CD8-positive, alpha-beta memory T cell (primary cell): ENCODE data around the gene NACC2. TPM values are rescaled to one million over a fixed set of nuclear protein-coding genes. Genes with fewer than 3 reads are reported as not detected.

Experiments
- CTCF ChIA-PET: fragments of 350-600 bp; sonication (Branson Sonifier 250); formaldehyde crosslinking; loops from one replicate; lab custom pipeline; 2021; ENCODE audit warnings: antibody characterized with exemption; lab: Charles Lee
- POLR2A ChIA-PET: fragments of 350-600 bp; sonication (Branson Sonifier 250); formaldehyde crosslinking; loops from one replicate; lab custom pipeline; 2021; ENCODE audit warnings: antibody characterized with exemption; lab: Charles Lee
- DNase-seq, 5 donors: peaks; one replicate each; pipeline versions ENCODE4 v3.0.0 to v3.0.0-alpha.2; 2020 to 2022; ENCODE audit warnings: mixed read lengths in 1 of 5
- H3K27ac ChIP-seq: one replicate; pipeline ENCODE4 v1.7.0; 2013; ENCODE audit warnings: low read depth, mild to moderate bottlenecking, low read length, moderate library complexity
- H3K27me3 ChIP-seq: 2 replicates; pipeline ENCODE4 v1.7.0; 2013; ENCODE audit warnings: low read length, mild to moderate bottlenecking; ENCODE audit not compliant: insufficient read depth, poor library complexity, severe bottlenecking
- H3K36me3 ChIP-seq: 2 replicates; pipeline ENCODE4 v1.7.0; 2013; ENCODE audit warnings: mild to moderate bottlenecking, low read length, moderate library complexity; ENCODE audit not compliant: insufficient read depth
- H3K4me1 ChIP-seq: 2 replicates; pipeline ENCODE4 v1.7.0; 2013; ENCODE audit warnings: mild to moderate bottlenecking, low read length, moderate library complexity; ENCODE audit not compliant: insufficient read depth
- H3K4me3 ChIP-seq: 2 replicates; pipeline ENCODE4 v1.7.0; 2013; ENCODE audit warnings: mild to moderate bottlenecking, low read length
- H3K9me3 ChIP-seq: 2 replicates; pipeline ENCODE4 v1.7.0; 2013; ENCODE audit warnings: mild to moderate bottlenecking, low read length
- H3K27ac Mint-ChIP-seq, 8 donors: one replicate each; pipeline ENCODE4 v1.8.0; 2020 to 2021; ENCODE audit warnings: mixed read lengths in 8 of 8, mild to moderate bottlenecking in 6 of 8, inconsistent platforms in 3 of 8, moderate library complexity in 3 of 8
- H3K27me3 Mint-ChIP-seq, 2 donors: one replicate each; pipeline ENCODE4 v1.8.0; 2020 to 2021; ENCODE audit warnings: mixed read lengths in 2 of 2, mild to moderate bottlenecking in 1 of 2, moderate library complexity in 1 of 2
- H3K36me3 Mint-ChIP-seq, 3 donors: one replicate each; pipeline ENCODE4 v1.8.0; 2020 to 2021; ENCODE audit warnings: mixed read lengths in 3 of 3, inconsistent platforms in 1 of 3, mild to moderate bottlenecking in 1 of 3
- H3K4me1 Mint-ChIP-seq, 3 donors: one replicate each; pipeline ENCODE4 v1.8.0; 2020 to 2021; ENCODE audit warnings: mixed read lengths in 3 of 3, inconsistent platforms in 1 of 3, mild to moderate bottlenecking in 1 of 3
- H3K4me3 Mint-ChIP-seq, 7 donors: one replicate each; pipeline ENCODE4 v1.8.0; 2020 to 2021; ENCODE audit warnings: mixed read lengths in 7 of 7, mild to moderate bottlenecking in 6 of 7, moderate library complexity in 4 of 7, inconsistent platforms in 2 of 7
- H3K9me3 Mint-ChIP-seq, 5 donors: one replicate each; pipeline ENCODE4 v1.8.0; 2020 to 2022; ENCODE audit warnings: mixed read lengths in 5 of 5, mild to moderate bottlenecking in 3 of 5, moderate library complexity in 2 of 5, inconsistent platforms in 1 of 5
- polyA plus RNA-seq: library from polyadenylated mRNA; unstranded; fragments of 300-500 nt; fragmentation: Illumina TruSeq; gene quantifications from one replicate; pipeline ENCODE4 v1.2.3, GENCODE V29; 2021
- total RNA-seq, 2 experiments: library from RNA; stranded (reverse); gene quantifications; one replicate each; pipeline ENCODE4 v1.2.3, GENCODE V29; 2021

NACC2 gene
- total and polyA plus RNA-seq, 3 experiments from 2014 or later, result 2.9 to 9.1 (median 9.0) TPM

DNA sequence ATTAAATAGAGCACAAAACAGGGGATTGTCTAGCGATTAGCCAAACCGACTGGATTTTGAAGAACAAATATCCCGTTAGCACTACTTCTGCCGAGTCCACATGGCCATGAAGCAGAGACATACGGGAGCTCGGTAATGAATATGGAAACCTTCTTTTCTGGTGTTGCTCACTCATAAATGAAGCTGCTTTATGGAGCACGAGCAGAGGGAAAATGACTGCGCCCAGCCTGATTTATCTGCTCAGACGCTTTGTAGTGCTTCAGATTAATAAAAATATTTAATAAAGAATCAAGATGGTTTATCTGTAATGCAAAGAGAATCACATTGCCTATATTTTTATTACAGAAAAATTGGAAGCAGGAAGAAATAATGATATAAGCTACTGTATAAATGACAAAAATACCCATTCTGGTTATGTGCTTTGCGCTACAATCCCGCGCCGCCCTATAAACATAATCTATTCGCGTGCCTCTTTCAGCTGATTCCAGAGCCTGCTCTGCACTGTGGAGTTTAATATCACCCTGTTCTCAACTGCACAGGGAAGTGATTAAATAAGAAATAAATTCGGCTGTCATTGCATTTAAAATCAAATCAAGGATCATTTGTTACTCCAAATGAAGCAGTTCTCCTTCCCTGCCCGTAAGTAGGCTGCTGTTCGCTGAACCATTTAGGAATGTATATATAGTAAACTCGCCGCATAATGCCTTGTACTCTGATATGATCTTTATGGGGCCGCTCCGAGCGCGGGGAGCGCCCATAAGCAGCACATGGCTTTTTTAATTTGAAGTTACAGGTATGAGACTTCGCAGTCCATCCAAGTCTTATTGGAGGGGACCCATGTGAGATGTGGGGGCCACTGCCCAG is 111.6 kb downstream of the NACC2 start:
- peaks cover 5 to 13% (median 5%) of the 10 kb centered on the region in 3 donors for H3K4me1 Mint-ChIP-seq
- no peaks in the 10 kb centered on the region for H3K9me3 Mint-ChIP-seq
- POLR2A ChIA-PET, result no interaction called here
- H3K27ac ChIP-seq, result no peak overlapping the region
- H3K36me3 Mint-ChIP-seq, result no peaks in the 10 kb centered on the region
- CTCF ChIA-PET, result no interaction called here
- H3K9me3 ChIP-seq, result no peaks in the 10 kb centered on the region
- no peak overlapping the region for H3K4me3 ChIP-seq
- H3K36me3 ChIP-seq, result no peaks in the 10 kb centered on the region
- no peaks in the 10 kb centered on the region for H3K27me3 ChIP-seq
- peaks cover 21% of the 10 kb centered on the region for H3K4me1 ChIP-seq
- no peak for DNase-seq
- no peak overlapping the region for H3K4me3 Mint-ChIP-seq
- no peak overlapping the region for H3K27ac Mint-ChIP-seq
- no peaks in the 10 kb centered on the region for H3K27me3 Mint-ChIP-seq

DNA sequence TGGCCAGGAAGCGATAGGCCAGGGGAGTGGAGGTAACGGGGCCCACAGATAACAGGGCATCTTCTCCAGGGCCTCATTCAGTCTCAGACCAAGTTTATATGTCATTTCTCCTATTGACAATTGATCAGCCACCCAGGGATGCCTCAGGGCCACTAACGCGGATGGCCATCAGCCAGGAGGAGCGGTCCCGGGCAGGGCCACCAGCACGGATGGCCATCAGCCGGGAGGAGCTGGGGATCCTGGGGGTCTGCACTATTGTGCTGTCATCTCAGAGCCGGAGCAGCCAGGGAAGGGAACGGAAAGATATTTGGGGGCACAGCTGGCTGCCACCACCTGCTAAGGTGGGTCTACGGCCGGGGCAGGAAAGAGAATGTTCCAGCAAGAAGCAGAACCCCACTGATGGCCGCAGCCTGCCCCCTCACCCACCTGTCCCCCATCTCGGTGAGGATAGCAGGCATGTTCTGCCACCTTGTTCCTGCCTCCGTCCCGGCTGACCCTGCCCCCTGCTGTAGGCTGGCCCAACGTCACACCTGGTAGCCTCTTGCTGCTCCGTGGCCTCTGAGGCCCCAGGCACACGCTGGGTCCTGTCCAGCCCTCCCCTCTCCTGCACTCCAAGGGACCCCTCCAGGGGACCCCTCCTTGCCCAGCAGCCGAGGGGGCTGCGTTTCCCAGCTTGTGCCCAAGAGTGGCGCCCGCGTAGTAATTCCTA is 112.4 kb downstream of the NACC2 start:
- Histone ChIP-seq H3K4me3 (no peak overlapping the region), H3K4me1 (peaks cover 21% of the 10 kb centered on the region), H3K27me3 (no peaks in the 10 kb centered on the region), H3K9me3 (no peaks in the 10 kb centered on the region), H3K27ac (no peak overlapping the region), H3K36me3 (no peaks in the 10 kb centered on the region)
- H3K27me3 Mint-ChIP-seq, result no peaks in the 10 kb centered on the region
- CTCF ChIA-PET, result no interaction called here
- H3K9me3 Mint-ChIP-seq, result no peaks in the 10 kb centered on the region
- no peaks in the 10 kb centered on the region for H3K36me3 Mint-ChIP-seq
- H3K27ac Mint-ChIP-seq, result no peak overlapping the region
- no peak for DNase-seq
- POLR2A ChIA-PET, result no interaction called here
- H3K4me3 Mint-ChIP-seq, result no peak overlapping the region
- H3K4me1 Mint-ChIP-seq, result peaks cover 5 to 13% (median 5%) of the 10 kb centered on the region in 3 donors

DNA sequence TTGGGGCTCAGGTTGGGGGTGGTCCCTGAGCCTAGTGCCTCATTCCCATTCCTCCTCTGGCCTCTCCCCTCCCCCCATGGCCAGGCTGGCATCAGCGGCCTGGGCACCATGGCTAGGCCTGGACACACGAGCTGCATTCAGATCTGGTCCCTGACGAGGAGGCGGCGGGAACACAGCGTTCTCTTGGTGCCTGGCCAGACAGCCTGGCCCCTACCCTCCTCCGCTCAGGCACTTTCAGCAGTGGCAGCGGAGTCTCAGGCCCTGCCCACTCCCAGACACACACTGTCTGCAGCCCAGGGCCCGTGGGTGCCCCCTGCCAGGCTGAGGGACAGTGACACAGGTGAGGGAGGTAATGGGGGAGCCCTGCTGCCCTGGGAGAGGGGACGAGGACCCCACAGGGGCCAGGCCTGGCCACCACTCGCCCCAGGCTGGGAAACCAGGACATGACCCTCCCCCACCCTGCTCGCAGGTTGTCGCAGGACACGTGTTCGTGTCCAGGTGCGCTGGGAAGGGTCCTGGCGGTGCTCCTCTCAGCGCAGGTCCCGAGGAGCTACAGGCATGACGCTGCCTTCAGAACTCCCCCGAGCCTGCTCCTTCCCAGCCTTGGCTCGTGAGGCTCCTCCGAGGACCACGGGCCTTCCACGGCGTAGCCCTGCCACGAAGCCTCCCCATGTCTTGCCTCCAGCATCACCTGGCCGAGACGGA is 114.0 kb downstream of the NACC2 start:
- POLR2A ChIA-PET, result no interaction called here
- H3K27me3 Mint-ChIP-seq, result no peaks in the 10 kb centered on the region

DNA sequence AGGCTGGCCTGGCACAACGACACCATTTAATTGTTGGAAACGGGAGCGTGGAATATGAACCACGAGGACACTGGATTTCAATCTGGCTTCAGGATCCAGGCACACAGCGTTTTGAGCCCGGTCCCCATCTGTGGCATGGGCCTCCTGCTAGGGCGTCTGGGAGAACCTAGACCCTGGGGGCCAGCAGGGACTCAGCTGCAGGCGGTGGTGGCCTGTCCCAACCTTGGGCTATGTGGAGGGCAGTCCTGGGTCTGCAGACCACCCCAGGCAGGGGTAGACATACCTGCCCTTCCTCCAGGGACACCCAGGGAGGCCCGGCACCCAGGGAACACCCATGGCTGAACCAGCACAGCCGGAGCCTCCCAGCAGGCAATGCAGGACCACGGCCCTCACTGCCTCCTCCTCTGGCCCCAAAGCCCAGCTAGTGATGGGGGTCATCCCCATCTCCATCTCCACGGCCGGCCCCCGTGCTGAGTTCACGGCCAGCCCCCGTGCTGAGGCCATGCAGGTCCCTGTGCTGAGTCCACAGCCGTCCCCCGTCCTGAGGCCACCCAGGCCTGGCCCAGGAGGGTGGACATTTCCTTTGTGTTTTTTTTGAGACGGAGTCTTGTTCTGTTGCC is 115.4 kb downstream of the NACC2 start:
- Mint-ChIP-seq H3K27me3 (peaks cover 2 to 4% of the 10 kb centered on the region in 2 donors), H3K4me1 (peaks cover 5 to 13% (median 5%) of the 10 kb centered on the region in 3 donors), H3K9me3 (no peaks in the 10 kb centered on the region), H3K36me3 (no peaks in the 10 kb centered on the region), H3K4me3 (peak overlapping the region in 2 of 7 donors; percentile 27 to 36), H3K27ac (peak overlapping the region in 2 of 8 donors; percentile 22 to 24)
- ChIA-PET CTCF (interaction anchor here (1.3 kb wide), 1 partner anchor 12 kb away, joined by 7 read pairs; no protein-coding TSS in a partner anchor), POLR2A (interaction anchor here (0.5 to 0.9 kb wide), 2 partner anchors 130 to 1739 kb away, joined by 3 to 4 read pairs; no protein-coding TSS in a partner anchor)
- Histone ChIP-seq H3K36me3 (no peaks in the 10 kb centered on the region), H3K4me3 (no peak overlapping the region), H3K27ac (no peak overlapping the region), H3K4me1 (peaks cover 21% of the 10 kb centered on the region), H3K9me3 (no peaks in the 10 kb centered on the region), H3K27me3 (no peaks in the 10 kb centered on the region)
- no peak for DNase-seq

More for the DNA sequence above, 114.0 kb downstream of the NACC2 start:
- H3K27ac ChIP-seq, result no peak overlapping the region
- peaks cover 21% of the 10 kb centered on the region for H3K4me1 ChIP-seq
- H3K27me3 ChIP-seq, result no peaks in the 10 kb centered on the region
- no peaks in the 10 kb centered on the region for H3K36me3 ChIP-seq
- Mint-ChIP-seq H3K27ac (no peak overlapping the region), H3K36me3 (no peaks in the 10 kb centered on the region), H3K4me3 (no peak overlapping the region), H3K9me3 (no peaks in the 10 kb centered on the region), H3K4me1 (peaks cover 5 to 13% (median 5%) of the 10 kb centered on the region in 3 donors)
- CTCF ChIA-PET, result no interaction called here
- no peak overlapping the region for H3K4me3 ChIP-seq
- no peaks in the 10 kb centered on the region for H3K9me3 ChIP-seq
- no peak for DNase-seq

DNA sequence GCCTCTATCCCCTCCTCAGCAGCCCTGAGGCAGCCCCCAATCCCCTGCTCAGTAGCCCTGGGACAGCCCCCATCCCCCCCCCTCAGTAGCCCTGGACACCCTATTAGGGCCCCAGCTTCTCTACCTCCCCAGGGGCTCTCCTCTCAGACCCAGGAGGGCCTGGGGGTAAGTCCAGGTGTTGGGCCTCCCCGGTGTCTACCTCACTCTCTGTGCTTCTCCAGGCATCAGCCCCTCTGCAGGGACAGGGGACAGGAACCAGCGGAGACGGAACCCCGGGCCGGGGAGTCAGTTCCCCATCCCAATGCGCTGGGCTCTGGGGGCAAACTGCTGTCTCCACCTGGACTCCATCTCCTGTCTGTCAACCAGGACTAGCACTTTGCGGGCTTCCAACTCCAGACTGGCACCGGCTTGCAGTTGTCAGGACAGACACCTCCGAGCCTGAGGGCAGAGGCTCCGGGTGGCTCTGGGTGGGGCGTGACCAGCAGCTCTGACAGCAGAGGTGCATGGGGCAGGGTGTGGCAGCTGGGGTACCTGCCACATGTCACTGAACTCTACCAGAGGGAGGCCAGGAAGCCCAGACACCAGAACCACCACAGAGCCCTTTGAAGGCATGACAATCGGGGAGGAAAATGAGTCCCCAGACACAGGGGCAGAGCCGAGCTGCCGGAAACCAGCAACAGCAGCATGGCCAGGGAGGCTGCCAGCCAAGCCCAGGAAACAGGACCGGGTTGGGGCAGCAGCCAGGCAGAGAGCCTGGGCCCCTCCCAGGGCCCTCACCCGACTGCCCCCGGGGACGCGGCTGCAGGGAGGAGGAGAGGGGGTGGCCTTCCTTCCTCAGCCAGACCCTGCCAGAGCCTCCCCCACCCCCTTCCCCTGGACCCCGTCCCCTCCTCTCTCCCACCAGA is 116.2 kb downstream of the NACC2 start:
- peaks cover 21% of the 10 kb centered on the region for H3K4me1 ChIP-seq
- H3K27me3 ChIP-seq, result no peaks in the 10 kb centered on the region
- CTCF ChIA-PET, result interaction anchor here (0.6 to 1.3 kb wide), 2 partner anchors 11 to 50 kb away, joined by 3 to 7 read pairs; no protein-coding TSS in a partner anchor
- no peaks in the 10 kb centered on the region for H3K9me3 ChIP-seq
- Mint-ChIP-seq H3K9me3 (no peaks in the 10 kb centered on the region), H3K4me1 (peaks cover 5 to 13% (median 5%) of the 10 kb centered on the region in 3 donors), H3K27me3 (peaks cover 2 to 4% of the 10 kb centered on the region in 2 donors), H3K27ac (peak overlapping the region in 6 of 8 donors; percentile 22 to 88 (median 54)), H3K4me3 (peak overlapping the region in 6 of 7 donors; percentile 23 to 68 (median 46)), H3K36me3 (no peaks in the 10 kb centered on the region)
- H3K4me3 ChIP-seq, result peak overlapping the region; percentile 26
- H3K27ac ChIP-seq, result no peak overlapping the region
- H3K36me3 ChIP-seq, result no peaks in the 10 kb centered on the region
- peak; percentile 26 to 81 (median 71) for DNase-seq
- POLR2A ChIA-PET, result interaction anchor here (0.5 to 0.9 kb wide), 2 partner anchors 131 to 1739 kb away, joined by 3 to 4 read pairs; no protein-coding TSS in a partner anchor

DNA sequence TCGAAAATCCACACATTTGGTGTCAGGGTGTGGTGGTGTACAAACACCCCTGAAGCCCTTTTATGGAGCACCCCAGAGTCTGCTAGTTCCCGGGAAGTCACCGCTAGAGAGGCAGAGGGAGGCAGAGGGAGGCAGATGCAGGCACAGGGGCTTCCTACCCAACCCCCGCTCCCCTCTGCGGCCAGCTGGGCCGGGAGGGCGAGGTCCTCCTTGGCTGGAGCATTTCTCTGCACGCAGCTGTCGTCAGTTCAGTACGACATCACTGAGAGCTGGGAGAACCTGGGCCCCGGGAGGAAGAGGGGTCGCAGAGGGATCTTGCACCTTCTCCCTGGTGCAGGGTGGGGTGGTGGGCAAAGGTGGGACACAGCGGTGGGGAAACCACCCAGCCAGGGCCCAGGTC is 118.1 kb downstream of the NACC2 start:
- Mint-ChIP-seq H3K36me3 (no peaks in the 10 kb centered on the region), H3K9me3 (no peaks in the 10 kb centered on the region), H3K27ac (no peak overlapping the region), H3K4me1 (peaks cover 5 to 13% (median 5%) of the 10 kb centered on the region in 3 donors), H3K4me3 (no peak overlapping the region), H3K27me3 (peaks cover 2 to 4% of the 10 kb centered on the region in 2 donors)
- Histone ChIP-seq H3K27ac (no peak overlapping the region), H3K36me3 (no peaks in the 10 kb centered on the region), H3K4me3 (no peak overlapping the region), H3K27me3 (no peaks in the 10 kb centered on the region), H3K9me3 (no peaks in the 10 kb centered on the region), H3K4me1 (peaks cover 21% of the 10 kb centered on the region)
- ChIA-PET POLR2A (no interaction called here), CTCF (interaction anchor here (2.1 kb wide), 1 partner anchor 10 kb away, joined by 10 read pairs; no protein-coding TSS in a partner anchor)
- DNase-seq, result no peak
